K562 (cell line): ENCODE data around the gene CXCR5. TPM values are rescaled to one million over a fixed set of nuclear protein-coding genes. Genes with fewer than 3 reads are reported as not detected.
A peak's percentile ranks its signal among the peaks of the same experiment; 100 is the strongest.

Experiments
- ATAC-seq: fragments of 200-7000 bp; cut with Tn5 transposase; 3 replicates; pipeline ENCODE4 v1.9.1; 2020; ENCODE audit warnings: moderate library complexity
- BruUV-seq: library from RNA; stranded (reverse); fragments of 400-500 nt; replicated peaks from 2 replicates; lab custom pipeline; 2021; lab: Mats Ljungman, UMichigan
- CTCF ChIA-PET: fragments of 300-600 bp; formaldehyde crosslinking; extraction: SDS; loops from one replicate; lab custom pipeline; 2021; ENCODE audit warnings: low intra/inter-chr PET ratio; lab: Yijun Ruan, JAX
- POLR2A ChIA-PET: fragments of 300-600, 350-650 bp; sonication (Branson Sonifier 250); formaldehyde crosslinking; extraction: SDS; loops from one replicate; lab custom pipeline; 2021; ENCODE audit warnings: antibody characterized with exemption, inconsistent platforms; lab: Yijun Ruan, JAX
- DNase-seq, 4 experiments: peaks; one replicate each; pipeline versions ENCODE4 v3.0.0 to v3.0.0-alpha.2; 2011 to 2018; ENCODE audit warnings: low spot score in 3 of 4, mixed read lengths in 3 of 4; ENCODE audit errors: extremely low read depth in 1 of 4
- FAIRE-seq: peaks from 2 replicates; lab custom pipeline; 2011; peaks lifted over from hg19 to GRCh38; lab: Jason Lieb, UNC
- H2AFZ ChIP-seq: 2 replicates; pipeline ENCODE4 v1.6.0; 2011; ENCODE audit warnings: low read depth, low read length, control low read depth, inconsistent platforms
- H3K27ac ChIP-seq: fragments of 200-600 bp; 3 replicates; pipeline ENCODE4 v1.8.0; 2011; ENCODE audit warnings: low read depth, mild to moderate bottlenecking, control low read depth, inconsistent platforms, low read length, moderate library complexity, mixed read lengths; ENCODE audit errors: extremely low read depth
- H3K27me3 ChIP-seq, 2 experiments: fragments of 300-600 bp in 1 of 2; 2 replicates in 1 of 2; 3 replicates in 1 of 2; pipeline versions ENCODE4 v1.6.0 to v1.8.0; 2011; ENCODE audit warnings: inconsistent platforms in 2 of 2, low read length in 2 of 2, mild to moderate bottlenecking in 1 of 2, mixed read lengths in 1 of 2, moderate library complexity in 1 of 2; ENCODE audit not compliant: control insufficient read depth in 2 of 2, insufficient read depth in 2 of 2
- H3K36me3 ChIP-seq: fragments of 300-600 bp; 3 replicates; pipeline ENCODE4 v1.8.0; 2011; ENCODE audit warnings: mild to moderate bottlenecking, low read length, inconsistent platforms; ENCODE audit not compliant: control insufficient read depth, insufficient read depth
- H3K4me1 ChIP-seq, 2 experiments: fragments of 200-600 bp in 1 of 2; replicated peaks in 1 of 2; 2 replicates in 1 of 2; 3 replicates in 1 of 2; pipeline versions ENCODE4 v1.5.1 to v1.8.0; 2011; ENCODE audit warnings: inconsistent platforms in 2 of 2, low read length in 2 of 2, mild to moderate bottlenecking in 1 of 2, mixed read lengths in 1 of 2, moderate library complexity in 1 of 2; ENCODE audit not compliant: control insufficient read depth in 2 of 2, insufficient read depth in 2 of 2
- H3K4me2 ChIP-seq: 2 replicates; pipeline ENCODE4 v1.6.1; 2011; ENCODE audit warnings: low read length, control low read depth, inconsistent platforms, mixed read lengths; ENCODE audit not compliant: insufficient read depth
- H3K4me3 ChIP-seq: fragments of 200-600 bp; sonication (generic), shearing (Covaris generic); 2 replicates; pipeline ENCODE4 v1.5.1; 2016; ENCODE audit warnings: control low read depth, inconsistent platforms
- H3K79me2 ChIP-seq: fragments of 200-600 bp; 3 replicates; pipeline ENCODE4 v1.8.0; 2011; ENCODE audit warnings: low read length, inconsistent platforms; ENCODE audit not compliant: control insufficient read depth, insufficient read depth
- H3K9ac ChIP-seq, 2 experiments: 2 replicates each; pipeline versions ENCODE4 v1.6.0 to v1.6.1; 2011; ENCODE audit warnings: low read depth in 2 of 2, low read length in 2 of 2, control low read depth in 1 of 2, inconsistent platforms in 1 of 2, mild to moderate bottlenecking in 1 of 2, mixed read lengths in 1 of 2; ENCODE audit not compliant: insufficient read depth in 1 of 2
- H3K9me1 ChIP-seq: one replicate; pipeline ENCODE4 v1.6.0; 2011; ENCODE audit warnings: inconsistent platforms, mild to moderate bottlenecking, low read length, moderate library complexity; ENCODE audit not compliant: control insufficient read depth, insufficient read depth
- H3K9me3 ChIP-seq: replicated peaks from 2 replicates; pipeline ENCODE4 v1.5.1; 2011; ENCODE audit warnings: low read depth, low read length, inconsistent platforms; ENCODE audit not compliant: control insufficient read depth, insufficient read depth
- H4K20me1 ChIP-seq: replicated peaks from 2 replicates; pipeline ENCODE4 v1.6.1; 2011; ENCODE audit warnings: low read length, inconsistent platforms, mixed read lengths; ENCODE audit not compliant: control insufficient read depth, insufficient read depth
- BRD9 ChIP-seq: fragments of 450-650 bp; IDR thresholded peaks from 2 replicates; pipeline ENCODE4 v1.6.1; 2018; ENCODE audit warnings: low read depth; ENCODE audit not compliant: partially characterized antibody
- CXXC5 ChIP-seq: fragments of 250-450 bp; sonication (Bioruptor Pico); IDR thresholded peaks from 2 replicates; pipeline ENCODE4 v1.8.0; 2022; ENCODE audit warnings: inconsistent platforms, mild to moderate bottlenecking, moderate library complexity
- HDGF ChIP-seq: fragments of 450-650 bp; IDR thresholded peaks from 2 replicates; pipeline ENCODE4 v1.6.1; 2016
- RAD21 ChIP-seq, 2 experiments: fragments of 250-450 bp in 1 of 2; fragments of 450-650 bp in 1 of 2; sonication (Bioruptor Pico) in 1 of 2; formaldehyde crosslinking in 1 of 2; IDR thresholded peaks in 1 of 2; conservative IDR thresholded peaks in 1 of 2; 2 replicates each; pipeline versions ENCODE4 v1.4.0 to v1.8.0; 2020 to 2022; ENCODE audit warnings: mild to moderate bottlenecking in 2 of 2, moderate library complexity in 1 of 2
- RB1 ChIP-seq: fragments of 450-650 bp; IDR thresholded peaks from 2 replicates; pipeline ENCODE4 v1.6.1; 2017; ENCODE audit warnings: low read depth, mild to moderate bottlenecking
- ZFP36 ChIP-seq: fragments of 150-350 bp; IDR thresholded peaks from 2 replicates; pipeline ENCODE4 v1.6.1; 2018; ENCODE audit warnings: low read length, low read depth; ENCODE audit not compliant: partially characterized antibody
- ZNF589 ChIP-seq: fragments of 200-800 bp; sonication (Bioruptor generic); IDR thresholded peaks from 2 replicates; pipeline ENCODE4 v1.6.1; 2016; ENCODE audit warnings: low read depth, missing genetic modification characterization, missing compliant biosample characterization
- WGBS: fragments of 100-300 bp; shearing (Covaris generic); methylation state at CpG from one replicate; pipeline ENCODE4 v1.1.6; 2016; ENCODE audit warnings: low coverage, mixed read lengths; ENCODE audit not compliant: insufficient coverage; ENCODE audit errors: missing lambda C conversion rate; 5-methylcytosine and 5-hydroxymethylcytosine counted together
- in situ Hi-C: fragments of 300-500 bp; cut with MboI; formaldehyde crosslinking; loops from 4 replicates; pipeline ENCODE4 v1.15.0; 2018; ENCODE audit warnings: inconsistent platforms, mixed read lengths
- intact Hi-C: fragments of 100-400 bp; cut with micrococcal nuclease; formaldehyde crosslinking; loops from 2 replicates; pipeline ENCODE4 v1.14.2; 2022
- polyA plus RNA-seq, 8 experiments: library from polyadenylated mRNA; depleted of rRNA in 4 of 8; stranded (reverse) in 5 of 8; unstranded in 3 of 8; fragments of >200 nt; fragmentation: Nextera tagmentation in 2 of 8; fragmentation: Illumina TruSeq in 1 of 8; extraction: Ambion mirVana in 2 of 8; extraction: Trizol in 1 of 8; gene quantifications; 2 replicates each; pipeline versions ENCODE4 v1.2.1 to v1.2.3, GENCODE V29; 2011 to 2014; ENCODE audit warnings: inconsistent platforms in 1 of 8, missing spikeins in 1 of 8
- total RNA-seq, 7 experiments: library from RNA; depleted of rRNA in 6 of 7; stranded (reverse); fragments of >200 nt in 6 of 7; fragmentation: Illumina TruSeq in 2 of 7; extraction: Trizol in 2 of 7; gene quantifications; 2 replicates each; pipeline versions ENCODE4 v1.2.1 to v1.2.3, GENCODE V29; 2011 to 2021; ENCODE audit warnings: low replicate concordance in 1 of 7
- TF ChIP-seq, protein P1 (sequence below): fragments of 450-650 bp; formaldehyde crosslinking; IDR thresholded peaks from 2 replicates; pipeline ENCODE4 v1.4.0; 2020; ENCODE audit warnings: mild to moderate bottlenecking, moderate library complexity

The CXCR5 gene
- total and polyA plus RNA-seq, 9 of the 15 experiments (the other 6 are each of a cell fraction or from before 2014, with no cell fraction given): 0.03 to 0.06 TPM; not detected in 7

DNA sequence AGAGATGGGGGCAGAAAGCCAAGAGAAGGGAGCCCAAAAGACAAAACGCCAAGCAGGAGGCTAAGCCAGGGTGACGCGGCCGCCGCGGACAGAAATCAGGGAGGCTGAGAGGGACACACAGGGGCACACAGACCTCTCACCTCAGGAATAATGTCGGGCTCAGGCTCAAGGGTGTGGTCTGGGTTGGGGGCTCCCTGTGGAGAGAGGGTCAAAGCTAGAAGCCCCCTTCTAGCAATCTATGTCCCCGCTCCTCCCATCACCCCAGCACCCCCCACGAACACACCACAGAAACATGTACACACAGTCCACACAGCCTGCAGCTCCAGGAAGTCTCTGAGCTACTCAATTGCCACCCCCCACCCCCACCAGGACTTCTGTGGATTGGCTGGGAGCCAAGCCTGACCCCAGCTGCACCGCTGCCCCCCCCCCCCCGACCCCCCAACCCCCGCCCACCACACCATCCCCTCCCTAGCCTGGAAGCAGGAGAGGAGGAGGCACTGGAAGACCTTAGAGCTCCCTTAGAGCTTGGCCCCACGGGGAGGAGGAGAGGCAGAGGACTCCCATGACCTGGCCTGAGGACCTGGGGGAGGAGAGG is 35.1 kb downstream of the CXCR5 start (continued):
- TF ChIP-seq BRD9: peak; percentile 47

- Histone ChIP-seq H3K9me1 (no peaks in the 10 kb centered on the region), H3K36me3 (no peaks in the 10 kb centered on the region), H2AFZ (peak overlapping the region; percentile 61), H3K4me1 (peaks cover 77 to 94% of the 10 kb centered on the region in 2 experiments), H4K20me1 (no peaks in the 10 kb centered on the region), H3K9ac (peak overlapping the region; percentile 36 to 77; a peak in 3 of 4 replicates), H3K4me2 (peak overlapping the region; percentile 22), H3K4me3 (no peak overlapping the region), H3K9me3 (no peaks in the 10 kb centered on the region), H3K27me3 (no peaks in the 10 kb centered on the region), H3K27ac (peak overlapping the region; percentile 22; the same call in 2 of the 3 replicates), H3K79me2 (peaks cover 55% of the 10 kb centered on the region)
- 32% methylated on average over 13 of the region's 13 CpGs for WGBS
- in situ Hi-C loops (no loop called here), intact Hi-C loops (no loop called here)
- no peak for ATAC-seq
- FAIRE-seq: peak; percentile 75
- peak in 1 of 4 experiments; percentile 35 for DNase-seq
- ChIA-PET POLR2A (interaction anchor here (0.6 to 1.4 kb wide), 3 partner anchors 9 to 129 kb away, joined by 3 read pairs; no protein-coding TSS in a partner anchor), CTCF (interaction anchor here (0.6 kb wide), 1 partner anchor 286 kb away, joined by 3 read pairs; no protein-coding TSS in a partner anchor)
- BruUV-seq: no TSS peak
- TF ChIP-seq RB1: no peak
- no peak for TF ChIP-seq HDGF
- TF ChIP-seq RAD21 (CRISPR knock-in tag; conservative IDR thresholded peaks at IDR 0.05 in 1 of 2, IDR thresholded peaks at IDR 0.05 in 1 of 2): no peak
- no peak for TF ChIP-seq ZFP36
- TF ChIP-seq CXXC5 (CRISPR knock-in tag): no peak
- no peak for TF ChIP-seq ZNF589
- TF ChIP-seq, protein P1, sequence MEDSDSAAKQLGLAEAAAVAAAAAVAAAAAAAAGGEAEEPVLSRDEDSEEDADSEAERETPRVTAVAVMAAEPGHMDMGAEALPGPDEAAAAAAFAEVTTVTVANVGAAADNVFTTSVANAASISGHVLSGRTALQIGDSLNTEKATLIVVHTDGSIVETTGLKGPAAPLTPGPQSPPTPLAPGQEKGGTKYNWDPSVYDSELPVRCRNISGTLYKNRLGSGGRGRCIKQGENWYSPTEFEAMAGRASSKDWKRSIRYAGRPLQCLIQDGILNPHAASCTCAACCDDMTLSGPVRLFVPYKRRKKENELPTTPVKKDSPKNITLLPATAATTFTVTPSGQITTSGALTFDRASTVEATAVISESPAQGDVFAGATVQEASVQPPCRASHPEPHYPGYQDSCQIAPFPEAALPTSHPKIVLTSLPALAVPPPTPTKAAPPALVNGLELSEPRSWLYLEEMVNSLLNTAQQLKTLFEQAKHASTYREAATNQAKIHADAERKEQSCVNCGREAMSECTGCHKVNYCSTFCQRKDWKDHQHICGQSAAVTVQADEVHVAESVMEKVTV (CRISPR knock-in tag): no peak
Measured at GRCh38 chr11:118921121-118921928, 37.6 kb downstream of the CXCR5 start.
